ENCODE results near the gene RBPJL.

Gene RBPJL

GRCh38 chr20:45363611-45364492, 57.2 kb downstream of the RBPJL start:
- no peak for DNase-seq

DNA sequence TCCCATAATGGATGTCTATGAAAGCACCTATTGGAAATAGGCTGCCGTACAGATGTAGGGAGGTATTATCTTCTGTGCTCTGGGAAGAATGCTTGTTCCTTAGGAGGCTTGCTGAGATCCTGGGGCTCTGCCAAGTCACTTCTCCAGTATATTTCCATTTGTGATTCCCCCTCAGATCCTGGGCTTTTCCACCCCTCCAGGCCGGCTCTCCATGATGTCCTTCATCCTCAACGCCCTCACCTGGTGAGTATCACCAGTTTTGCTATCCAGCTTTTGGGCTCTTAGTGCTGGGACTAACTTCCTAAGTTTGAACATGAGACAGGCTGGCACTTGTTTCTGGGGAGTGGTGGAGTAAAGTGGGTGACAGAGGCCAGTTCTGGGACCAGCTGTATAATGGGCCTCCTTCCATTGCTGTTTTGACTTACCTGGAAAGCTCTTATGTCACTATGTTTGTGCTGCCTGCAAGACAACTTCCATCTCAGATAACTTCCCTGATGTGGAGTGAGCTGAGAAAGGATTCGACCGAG, 58.9 kb downstream of the RBPJL start:
- DNase-seq, result no peak

DNA sequence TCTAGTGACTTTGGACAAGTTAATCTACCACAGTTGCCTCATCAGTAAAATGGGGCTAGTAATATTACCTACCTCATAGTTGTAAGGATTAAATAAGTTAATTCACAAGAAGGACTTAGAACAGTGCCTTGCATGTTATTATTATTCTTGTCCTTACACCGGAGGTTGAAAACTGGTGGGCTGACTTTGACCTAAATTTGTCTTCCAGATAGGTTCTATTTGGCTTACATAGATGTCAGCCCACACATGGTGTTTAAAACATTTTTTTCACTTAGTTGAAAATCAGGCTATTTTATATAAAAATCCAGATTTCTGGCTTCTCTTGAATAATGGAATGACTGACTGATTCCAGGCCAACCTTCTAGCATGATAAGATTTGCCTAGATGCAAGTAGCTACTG, 59.6 kb downstream of the RBPJL start:
- no peak for DNase-seq

DNA sequence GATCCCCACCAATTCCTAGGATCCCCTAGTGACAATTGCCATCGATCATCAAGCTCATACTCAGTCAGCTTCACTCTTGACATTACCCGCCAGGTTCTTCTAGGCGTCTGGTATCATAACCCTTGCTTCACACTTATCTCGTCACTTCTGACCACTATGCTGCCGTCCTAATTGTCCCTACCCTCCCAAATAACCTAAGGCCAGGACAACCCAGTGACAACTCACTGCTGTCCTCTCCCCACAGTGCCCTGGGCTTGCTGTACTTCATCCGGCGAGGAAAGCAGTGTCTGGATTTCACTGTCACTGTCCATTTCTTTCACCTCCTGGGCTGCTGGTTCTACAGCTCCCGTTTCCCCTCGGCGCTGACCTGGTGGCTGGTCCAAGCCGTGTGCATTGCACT, 60.0 kb downstream of the RBPJL start:
- DNase-seq, result no peak

DNA sequence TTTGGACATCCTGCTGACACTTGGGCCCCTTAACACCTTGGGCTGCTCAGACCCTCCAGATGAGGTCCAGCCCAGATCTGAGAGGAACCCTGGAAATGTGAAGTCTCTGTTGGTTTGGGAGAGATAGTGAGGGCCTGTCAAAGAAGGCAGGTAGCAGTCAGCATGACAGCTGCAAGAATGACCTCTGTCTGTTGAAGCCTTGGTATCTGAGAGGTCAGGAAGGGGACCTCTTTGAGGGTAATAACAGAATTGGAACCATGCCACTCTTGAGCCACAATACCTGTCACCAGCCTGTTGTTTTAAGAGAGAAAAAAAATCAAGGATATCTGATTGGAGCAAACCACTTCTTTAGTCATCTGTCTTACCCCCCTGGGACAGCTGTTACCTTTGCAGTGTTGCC, 60.5 kb downstream of the RBPJL start:
- no peak for DNase-seq
